ENCODE results near the gene DNAAF9. TPM values are rescaled to one million over a fixed set of nuclear protein-coding genes. Genes with fewer than 3 reads are reported as not detected.

The DNAAF9 gene
- total RNA-seq, 4 donors from 2014 or later: 6.5 to 12.1 (median 9.1) TPM

DNA sequence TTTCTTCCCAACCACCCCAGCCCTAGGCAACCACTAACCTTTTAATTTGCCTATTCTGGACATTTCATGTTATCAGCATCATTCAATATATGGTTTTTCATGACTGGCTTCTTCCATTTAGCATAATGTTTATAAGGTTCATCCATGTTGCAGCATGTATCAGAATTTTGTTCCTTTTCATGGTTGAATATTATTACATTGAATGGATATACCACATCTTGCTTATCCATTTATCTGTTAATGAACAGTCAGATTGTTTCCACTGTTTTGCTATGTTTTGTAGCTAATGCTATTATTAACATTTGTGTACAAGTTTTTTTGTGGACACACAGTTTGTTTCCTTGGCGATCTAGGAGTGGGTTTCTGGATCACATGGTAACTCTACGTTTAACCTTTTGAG lies 3.0 kb upstream of the DNAAF9 start:
- DNase-seq: no peak
- TF ChIP-seq, protein P1, sequence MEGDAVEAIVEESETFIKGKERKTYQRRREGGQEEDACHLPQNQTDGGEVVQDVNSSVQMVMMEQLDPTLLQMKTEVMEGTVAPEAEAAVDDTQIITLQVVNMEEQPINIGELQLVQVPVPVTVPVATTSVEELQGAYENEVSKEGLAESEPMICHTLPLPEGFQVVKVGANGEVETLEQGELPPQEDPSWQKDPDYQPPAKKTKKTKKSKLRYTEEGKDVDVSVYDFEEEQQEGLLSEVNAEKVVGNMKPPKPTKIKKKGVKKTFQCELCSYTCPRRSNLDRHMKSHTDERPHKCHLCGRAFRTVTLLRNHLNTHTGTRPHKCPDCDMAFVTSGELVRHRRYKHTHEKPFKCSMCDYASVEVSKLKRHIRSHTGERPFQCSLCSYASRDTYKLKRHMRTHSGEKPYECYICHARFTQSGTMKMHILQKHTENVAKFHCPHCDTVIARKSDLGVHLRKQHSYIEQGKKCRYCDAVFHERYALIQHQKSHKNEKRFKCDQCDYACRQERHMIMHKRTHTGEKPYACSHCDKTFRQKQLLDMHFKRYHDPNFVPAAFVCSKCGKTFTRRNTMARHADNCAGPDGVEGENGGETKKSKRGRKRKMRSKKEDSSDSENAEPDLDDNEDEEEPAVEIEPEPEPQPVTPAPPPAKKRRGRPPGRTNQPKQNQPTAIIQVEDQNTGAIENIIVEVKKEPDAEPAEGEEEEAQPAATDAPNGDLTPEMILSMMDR (IDR thresholded peaks at IDR 0.05): no peak
- no peak for TF ChIP-seq POLR2A (IDR thresholded peaks at IDR 0.05)
- Histone ChIP-seq H3K4me1 (peaks cover 0 to 14% (median 2%) of the 10 kb centered on the region in 4 donors), H3K36me3 (no peaks in the 10 kb centered on the region), H3K27me3 (no peaks in the 10 kb centered on the region), H3K27ac (no peak overlapping the region), H3K4me3 (no peak overlapping the region), H3K9me3 (peaks cover 0 to under 1% (median 0%) of the 10 kb centered on the region in 4 donors)

- peak overlapping the region in 1 of 4 donors; percentile 86 for H3K4me3 ChIP-seq
- no peaks in the 10 kb centered on the region for H3K27me3 ChIP-seq
- peaks cover 0 to 14% (median 2%) of the 10 kb centered on the region in 4 donors for H3K4me1 ChIP-seq
- no peak for DNase-seq
- peak overlapping the region in 1 of 4 donors; percentile 83 for H3K27ac ChIP-seq
- H3K36me3 ChIP-seq: no peaks in the 10 kb centered on the region
- TF ChIP-seq POLR2A (IDR thresholded peaks at IDR 0.05): no peak
- TF ChIP-seq, protein P1 (IDR thresholded peaks at IDR 0.05): no peak
- no peaks in the 10 kb centered on the region for H3K9me3 ChIP-seq
These were observed 1.9 kb upstream of the DNAAF9 start for GRCh38 chr20:3409417-3409816.

DNA sequence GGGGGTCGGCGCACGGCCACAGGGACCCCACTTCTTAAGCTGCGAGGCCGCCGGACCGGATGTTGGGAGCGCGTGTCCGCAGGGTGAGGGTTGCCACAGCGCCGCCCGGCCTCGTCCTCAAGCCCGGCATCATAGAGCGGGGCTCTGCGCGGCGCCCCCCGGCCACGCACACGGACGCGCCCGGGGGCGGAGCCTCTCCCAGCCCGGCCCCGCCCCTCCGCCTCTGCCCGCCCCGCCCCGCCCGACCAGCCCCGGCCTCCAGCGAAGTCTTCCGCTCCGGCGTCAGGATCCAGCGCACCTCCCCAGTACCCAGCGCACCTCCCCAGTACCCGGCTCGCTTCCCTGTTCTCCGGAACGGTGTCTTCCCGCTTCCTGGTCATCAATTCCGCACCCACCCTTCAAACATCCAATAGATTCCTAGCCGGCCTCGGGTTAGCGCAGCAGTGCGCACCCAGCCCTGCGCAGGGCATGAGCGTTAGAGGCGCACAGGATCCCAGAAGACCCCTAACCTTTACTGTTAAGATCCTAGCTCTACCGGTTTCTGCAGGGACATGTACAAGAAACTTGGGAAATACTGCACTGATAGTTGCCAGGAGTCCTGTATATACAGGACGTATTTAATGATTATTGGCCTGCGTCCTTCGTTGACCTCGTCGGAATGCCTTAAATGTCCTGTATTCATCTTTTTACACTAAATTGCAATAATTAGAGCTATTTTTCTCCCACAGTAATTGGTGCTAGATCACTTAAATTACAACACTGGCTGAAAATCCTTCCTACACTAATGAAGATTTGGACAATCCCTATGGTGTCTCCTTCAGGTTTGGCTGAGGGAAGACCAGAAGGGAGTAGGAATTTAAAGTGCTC lies 535 bp upstream of the DNAAF9 start:
- no peaks in the 10 kb centered on the region for H3K27me3 ChIP-seq
- TF ChIP-seq POLR2A (IDR thresholded peaks at IDR 0.05): peak; percentile 54 to 56
- TF ChIP-seq, protein P1 (IDR thresholded peaks at IDR 0.05): no peak

GRCh38 chr20:3406481-3407039 lies 909 bp downstream of the DNAAF9 start:
- peak in 1 of 3 donors; percentile 24 for DNase-seq
- TF ChIP-seq, protein P1 (IDR thresholded peaks at IDR 0.05): no peak
- no peak for TF ChIP-seq POLR2A (IDR thresholded peaks at IDR 0.05)
- Histone ChIP-seq H3K27me3 (no peaks in the 10 kb centered on the region), H3K36me3 (no peaks in the 10 kb centered on the region), H3K4me3 (peak overlapping the region; percentile 69 to 87 (median 85)), H3K4me1 (peaks cover 0 to 14% (median 2%) of the 10 kb centered on the region in 4 donors), H3K9me3 (no peaks in the 10 kb centered on the region), H3K27ac (peak overlapping the region; percentile 72 to 94 (median 86))

More for the DNA sequence above, 535 bp upstream of the DNAAF9 start:
- peak; percentile 75 to 90 (median 89) for DNase-seq
- H3K4me1 ChIP-seq: peaks cover 0 to 14% (median 2%) of the 10 kb centered on the region in 4 donors
- peak overlapping the region; percentile 72 to 94 (median 86) for H3K27ac ChIP-seq
- no peaks in the 10 kb centered on the region for H3K36me3 ChIP-seq
- H3K4me3 ChIP-seq: peak overlapping the region; percentile 69 to 87 (median 85)
- H3K9me3 ChIP-seq: no peaks in the 10 kb centered on the region

- no peaks in the 10 kb centered on the region for H3K9me3 ChIP-seq
- DNase-seq: no peak
- peaks cover 0 to 14% (median 2%) of the 10 kb centered on the region in 4 donors for H3K4me1 ChIP-seq
- TF ChIP-seq, protein P1 (IDR thresholded peaks at IDR 0.05): no peak
- TF ChIP-seq POLR2A (IDR thresholded peaks at IDR 0.05): no peak
- H3K27ac ChIP-seq: no peak overlapping the region
- no peaks in the 10 kb centered on the region for H3K27me3 ChIP-seq
- no peaks in the 10 kb centered on the region for H3K36me3 ChIP-seq
- peak overlapping the region in 2 of 4 donors; percentile 84 to 86 for H3K4me3 ChIP-seq
These were observed 1.6 kb downstream of the DNAAF9 start for GRCh38 chr20:3405696-3406358.

Data from Peyer's patch (tissue), 4 donors.